ENCODE measurements around the gene AFAP1. TPM values are rescaled to one million over a fixed set of nuclear protein-coding genes. Genes with fewer than 3 reads are reported as not detected.

AFAP1 gene
- total RNA-seq, 2 experiments from 2014 or later, result not detected

- intact Hi-C loops (cut with micrococcal nuclease; ENCODE audit: unreplicated experiment), result no loop called here
- BruUV-seq (replicated peaks), result no TSS peak
- POLR2A ChIA-PET, result interaction anchor here (0.6 kb wide), 1 partner anchor 1949 kb away, joined by 3 read pairs; no protein-coding TSS in a partner anchor
- H3K4me2 ChIP-seq (ENCODE audit: low read length), result no peak overlapping the region
- TF ChIP-seq EZH2phosphoT487 (IDR thresholded peaks at IDR 0.05; ENCODE audit: borderline replicate concordance, low read depth, low read length), result no peak
- TF ChIP-seq CTCF (conservative IDR thresholded peaks at IDR 0.05; ENCODE audit: low read length), result no peak
- no peak for DNase-seq (ENCODE audit: low spot score)
- H3K4me1 ChIP-seq (ENCODE audit: insufficient read depth, low read length, poor library complexity, severe bottlenecking), result no peaks in the 10 kb centered on the region
- no peaks in the 10 kb centered on the region for H3K9me2 ChIP-seq (ENCODE audit: insufficient read depth, low read length)
- H3K36me3 ChIP-seq (ENCODE audit: insufficient read depth, low read length), result no peaks in the 10 kb centered on the region
- no peaks in the 10 kb centered on the region for H4K20me1 ChIP-seq (ENCODE audit: insufficient read depth, low read length)
- no peaks in the 10 kb centered on the region for H3K79me2 ChIP-seq (ENCODE audit: insufficient read depth, low read depth, low read length)
- H3K9me3 ChIP-seq (ENCODE audit: low read length), result no peaks in the 10 kb centered on the region
- H3K27ac ChIP-seq (ENCODE audit: low read depth, low read length, poor library complexity, severe bottlenecking), result no peak overlapping the region
- no peak overlapping the region for H3K4me3 ChIP-seq (ENCODE audit: low read depth, low read length, poor library complexity, severe bottlenecking)
- CTCF ChIA-PET (ENCODE audit: unreplicated experiment), result no interaction called here
- H2AFZ ChIP-seq (ENCODE audit: low read length), result no peak overlapping the region
Measured at GRCh38 chr4:7873881-7874280, 65.8 kb downstream of the AFAP1 start.

DNA sequence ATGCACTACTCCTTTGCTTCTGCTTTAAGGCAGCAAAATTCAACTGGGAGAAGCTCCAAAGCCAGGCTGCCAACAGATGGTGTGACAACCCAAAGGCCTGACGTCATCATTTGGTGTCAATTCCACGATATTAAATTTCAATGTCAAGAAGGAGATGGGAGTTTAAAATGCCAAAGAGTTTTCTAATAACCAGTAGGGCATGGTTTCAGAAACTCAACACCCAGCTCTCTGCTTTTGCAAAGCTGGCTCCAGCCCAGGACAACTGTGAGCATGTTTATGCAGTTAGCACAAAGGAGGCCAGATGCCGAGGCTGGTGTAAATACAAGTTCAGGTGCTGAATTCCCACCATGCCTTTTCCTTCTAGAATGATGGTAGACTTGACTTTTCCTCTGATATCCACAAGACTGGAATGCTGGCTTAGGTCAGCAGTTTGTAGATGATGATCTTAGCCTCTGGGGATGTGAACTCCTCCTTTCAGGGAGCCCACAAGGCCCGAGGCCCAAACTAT lies 67.3 kb downstream of the AFAP1 start:
- no TSS peak for BruUV-seq (replicated peaks)
- no peaks in the 10 kb centered on the region for H3K79me2 ChIP-seq (ENCODE audit: insufficient read depth, low read depth, low read length)
- H3K27ac ChIP-seq (ENCODE audit: low read depth, low read length, poor library complexity, severe bottlenecking), result no peak overlapping the region
- TF ChIP-seq EZH2phosphoT487 (IDR thresholded peaks at IDR 0.05; ENCODE audit: borderline replicate concordance, low read depth, low read length), result no peak
- TF ChIP-seq CTCF (conservative IDR thresholded peaks at IDR 0.05; ENCODE audit: low read length), result no peak
- no peak overlapping the region for H2AFZ ChIP-seq (ENCODE audit: low read length)
- CTCF ChIA-PET (ENCODE audit: unreplicated experiment), result no interaction called here
- no peaks in the 10 kb centered on the region for H3K4me1 ChIP-seq (ENCODE audit: insufficient read depth, low read length, poor library complexity, severe bottlenecking)
- H3K4me3 ChIP-seq (ENCODE audit: low read depth, low read length, poor library complexity, severe bottlenecking), result no peak overlapping the region
- H3K9me3 ChIP-seq (ENCODE audit: low read length), result no peaks in the 10 kb centered on the region
- H3K4me2 ChIP-seq (ENCODE audit: low read length), result no peak overlapping the region
- no peak for DNase-seq (ENCODE audit: low spot score)
- H3K36me3 ChIP-seq (ENCODE audit: insufficient read depth, low read length), result no peaks in the 10 kb centered on the region
- no peaks in the 10 kb centered on the region for H4K20me1 ChIP-seq (ENCODE audit: insufficient read depth, low read length)
- POLR2A ChIA-PET, result interaction anchor here (1.1 kb wide), 1 partner anchor 13 kb away, joined by 3 read pairs; no protein-coding TSS in a partner anchor
- no peaks in the 10 kb centered on the region for H3K9me2 ChIP-seq (ENCODE audit: insufficient read depth, low read length)
- intact Hi-C loops (cut with micrococcal nuclease; ENCODE audit: unreplicated experiment), result no loop called here

- Histone ChIP-seq H3K9me3 (ENCODE audit: low read length) (no peaks in the 10 kb centered on the region), H3K4me2 (ENCODE audit: low read length) (no peak overlapping the region), H3K9me2 (ENCODE audit: insufficient read depth, low read length) (no peaks in the 10 kb centered on the region), H3K27ac (ENCODE audit: low read depth, low read length, poor library complexity, severe bottlenecking) (no peak overlapping the region), H3K4me3 (ENCODE audit: low read depth, low read length, poor library complexity, severe bottlenecking) (no peak overlapping the region), H2AFZ (ENCODE audit: low read length) (no peak overlapping the region), H3K79me2 (ENCODE audit: insufficient read depth, low read depth, low read length) (no peaks in the 10 kb centered on the region), H3K36me3 (ENCODE audit: insufficient read depth, low read length) (no peaks in the 10 kb centered on the region), H4K20me1 (ENCODE audit: insufficient read depth, low read length) (no peaks in the 10 kb centered on the region), H3K4me1 (ENCODE audit: insufficient read depth, low read length, poor library complexity, severe bottlenecking) (no peaks in the 10 kb centered on the region)
- ChIA-PET CTCF (ENCODE audit: unreplicated experiment) (no interaction called here), POLR2A (interaction anchor here (0.9 to 1.1 kb wide), 2 partner anchors 14 kb away, joined by 3 read pairs; no protein-coding TSS in a partner anchor)
- no peak for DNase-seq (ENCODE audit: low spot score)
- BruUV-seq (replicated peaks), result no TSS peak
- intact Hi-C loops (cut with micrococcal nuclease; ENCODE audit: unreplicated experiment), result no loop called here
- no peak for TF ChIP-seq CTCF (conservative IDR thresholded peaks at IDR 0.05; ENCODE audit: low read length)
Measured at GRCh38 chr4:7871356-7871755, 68.3 kb downstream of the AFAP1 start.
